HG03571 (cell line): ENCODE data around the gene NINJ2.

Source experiments
- ATAC-seq: cut with Tn5 transposase; IDR thresholded peaks from one replicate; pipeline ENCODE4 v1.9.1; 2021; ENCODE audit not compliant: unreplicated experiment

Gene NINJ2

GRCh38 chr12:553216-554000 lies 109.8 kb downstream of the NINJ2 start:
- ATAC-seq = no peak

GRCh38 chr12:552466-552865 lies 110.8 kb downstream of the NINJ2 start:
- ATAC-seq = no peak

DNA sequence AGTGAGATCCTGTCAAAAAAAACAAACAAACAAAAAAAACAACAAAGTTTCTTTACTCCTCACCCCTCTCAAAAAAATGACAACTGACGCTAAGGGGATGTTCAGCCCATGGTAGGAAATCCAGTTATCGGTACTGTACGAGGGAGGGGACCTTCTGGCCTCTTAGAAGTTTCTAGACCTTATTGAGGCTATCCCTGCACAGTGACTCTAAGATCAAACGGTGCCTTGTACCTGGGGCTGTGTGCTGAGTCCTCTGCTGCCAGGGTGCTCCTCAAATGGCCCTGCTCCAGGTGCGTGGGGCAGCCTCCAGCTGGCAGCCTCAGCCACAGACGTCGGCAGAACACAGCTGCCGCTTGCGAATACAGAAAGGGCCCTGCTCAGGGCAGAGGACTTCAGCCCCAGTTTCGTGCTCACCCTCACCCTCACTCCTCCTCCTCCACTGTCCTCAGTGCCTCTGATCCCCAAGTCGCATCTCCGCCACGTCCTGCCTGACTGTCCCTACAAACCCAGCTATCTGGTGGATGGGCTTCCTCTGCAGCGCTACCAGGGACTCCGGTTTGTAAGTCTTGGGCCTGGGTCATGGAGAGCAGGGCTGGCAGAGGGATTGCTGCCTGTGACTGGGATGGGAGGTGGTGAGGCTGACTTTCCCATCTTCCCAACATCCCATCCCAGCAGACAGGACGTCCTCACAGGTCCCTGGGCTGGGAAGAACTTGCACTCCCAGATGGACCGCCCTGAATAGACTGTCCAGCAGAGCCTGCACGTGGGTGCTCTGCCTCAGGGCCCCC lies 112.6 kb downstream of the NINJ2 start:
- no peak for ATAC-seq

GRCh38 chr12:549476-550082 lies 113.7 kb downstream of the NINJ2 start:
- ATAC-seq = no peak

GRCh38 chr12:547883-548470 lies 115.3 kb downstream of the NINJ2 start:
- ATAC-seq = no peak

- no peak for ATAC-seq
These were observed 116.1 kb downstream of the NINJ2 start for GRCh38 chr12:546920-547845.

GRCh38 chr12:546265-546919 lies 116.9 kb downstream of the NINJ2 start:
- ATAC-seq = no peak

DNA sequence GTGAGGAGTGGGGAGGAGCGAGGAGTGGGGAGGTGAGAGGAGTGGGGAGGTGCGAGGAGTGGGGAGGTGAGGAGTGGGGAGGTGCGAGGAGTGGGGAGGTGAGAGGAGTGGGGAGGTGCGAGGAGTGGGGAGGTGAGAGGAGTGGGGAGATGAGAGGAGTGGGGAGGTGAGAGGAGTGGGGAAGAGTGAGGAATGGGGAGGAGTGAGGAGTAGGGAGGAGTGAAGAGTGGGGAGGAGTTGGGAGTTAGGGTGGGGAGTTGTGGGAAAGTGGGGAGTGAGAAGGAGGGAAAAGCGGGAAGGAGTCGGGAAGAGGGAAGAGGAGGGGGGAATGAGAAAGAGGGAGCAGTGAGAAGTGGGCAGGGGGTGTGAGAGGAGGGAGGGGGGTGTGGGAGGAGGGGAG lies 117.4 kb downstream of the NINJ2 start:
- no peak for ATAC-seq

DNA sequence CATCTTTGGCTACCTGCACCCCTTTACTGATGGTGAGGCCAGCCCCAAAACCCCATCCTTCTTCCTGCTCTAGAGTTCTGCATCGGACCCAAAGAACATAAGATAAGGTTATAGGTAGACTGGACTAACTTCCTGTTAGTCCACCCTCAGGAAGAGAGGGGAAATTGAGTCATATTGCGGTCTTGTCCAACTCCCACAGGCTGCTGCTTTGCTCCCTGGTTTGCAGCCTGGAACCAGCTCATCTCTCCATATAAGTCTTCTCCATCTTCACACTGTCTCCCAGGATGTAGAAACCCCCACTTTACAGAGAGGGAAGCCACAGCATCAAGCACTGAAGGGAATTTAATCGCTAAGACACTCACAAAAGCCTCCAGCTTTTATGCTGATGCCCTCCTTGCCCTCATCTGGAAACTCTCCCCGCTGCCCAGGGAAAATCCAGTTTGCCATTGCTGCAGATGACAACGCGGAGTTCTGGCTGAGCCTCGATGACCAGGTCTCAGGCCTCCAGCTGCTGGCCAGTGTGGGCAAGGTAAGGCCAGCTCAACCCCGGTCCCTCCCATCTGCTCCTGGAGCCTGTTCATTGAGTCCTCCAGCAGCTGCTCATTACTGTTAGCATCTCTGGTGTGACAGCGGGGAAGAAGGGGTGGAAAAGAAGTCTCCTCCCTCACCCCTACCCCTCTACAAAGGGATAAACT lies 118.2 kb downstream of the NINJ2 start:
- ATAC-seq = no peak

- no peak for ATAC-seq
These were observed 119.1 kb downstream of the NINJ2 start for GRCh38 chr12:544142-544541.

DNA sequence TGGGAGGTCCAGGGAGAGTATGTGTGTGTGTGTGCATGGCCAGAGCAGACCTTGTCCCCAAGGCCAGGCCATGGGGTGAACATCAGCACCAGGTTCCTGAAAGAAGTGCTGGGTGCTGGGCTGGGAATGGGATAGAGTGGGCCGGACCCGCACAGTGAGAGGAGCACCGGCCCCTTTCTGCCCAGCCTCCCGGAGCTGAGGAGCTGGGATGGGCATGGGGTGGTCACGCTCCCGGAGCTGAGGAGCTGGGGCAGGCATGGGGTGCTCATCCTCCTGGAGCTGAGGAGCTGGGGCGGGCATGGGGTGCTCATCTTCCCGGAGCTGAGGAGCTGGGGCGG lies 120.2 kb downstream of the NINJ2 start:
- ATAC-seq = no peak

GRCh38 chr12:542395-543113 lies 120.7 kb downstream of the NINJ2 start:
- no peak for ATAC-seq

DNA sequence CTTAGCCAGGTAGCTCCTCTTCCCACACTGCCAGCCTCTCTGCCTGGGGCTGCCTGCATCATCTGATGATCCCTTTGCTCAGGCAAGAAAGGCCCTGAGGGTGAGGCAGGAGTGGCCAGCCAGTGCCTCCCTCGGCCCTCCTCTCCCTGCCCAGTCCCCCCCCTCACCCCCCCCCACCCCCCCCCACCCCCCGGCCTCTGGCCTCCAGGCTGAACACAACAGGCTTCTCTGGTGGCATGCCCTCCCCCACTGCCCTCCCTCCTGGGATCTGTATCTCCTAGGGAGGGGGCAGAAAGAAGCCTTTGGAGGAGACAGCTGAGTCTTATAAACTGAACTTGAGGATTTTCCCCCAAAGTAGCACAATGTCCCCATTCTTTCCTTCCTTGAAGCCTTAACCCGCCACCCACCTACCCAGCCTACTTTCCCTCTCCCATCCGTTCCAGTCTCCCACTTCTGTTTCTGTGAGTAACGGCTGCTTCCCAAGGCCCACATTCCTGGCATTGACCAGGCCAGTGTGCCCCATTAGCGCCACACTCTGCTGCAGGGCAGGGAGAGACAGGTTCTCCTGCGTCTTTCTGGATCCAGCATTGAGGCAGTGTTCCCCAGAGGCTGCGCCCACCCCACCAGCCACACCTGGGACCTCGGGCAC lies 121.4 kb downstream of the NINJ2 start:
- ATAC-seq = no peak

- no peak for ATAC-seq
These were observed 123.5 kb downstream of the NINJ2 start for GRCh38 chr12:539540-540310.

GRCh38 chr12:538731-539539 lies 124.3 kb downstream of the NINJ2 start:
- no peak for ATAC-seq

DNA sequence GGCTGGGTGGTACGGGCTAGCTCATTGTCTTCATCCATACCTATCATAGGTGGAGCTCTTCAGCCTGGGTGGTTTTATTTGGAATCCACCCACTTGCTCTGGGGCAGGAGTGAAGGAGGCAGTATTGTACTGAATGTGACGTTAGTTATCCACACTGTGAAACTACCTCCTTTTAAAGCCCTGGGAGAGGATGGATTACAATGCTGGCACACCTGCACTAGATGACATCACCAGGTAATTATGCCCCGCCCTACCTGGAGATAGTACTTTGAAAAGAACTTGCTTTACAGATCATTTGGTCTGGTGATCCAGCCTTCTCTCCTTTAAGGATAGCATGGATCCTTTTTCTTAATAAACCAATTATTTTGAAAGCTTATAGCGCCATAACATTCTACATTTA lies 125.5 kb downstream of the NINJ2 start:
- ATAC-seq = no peak

DNA sequence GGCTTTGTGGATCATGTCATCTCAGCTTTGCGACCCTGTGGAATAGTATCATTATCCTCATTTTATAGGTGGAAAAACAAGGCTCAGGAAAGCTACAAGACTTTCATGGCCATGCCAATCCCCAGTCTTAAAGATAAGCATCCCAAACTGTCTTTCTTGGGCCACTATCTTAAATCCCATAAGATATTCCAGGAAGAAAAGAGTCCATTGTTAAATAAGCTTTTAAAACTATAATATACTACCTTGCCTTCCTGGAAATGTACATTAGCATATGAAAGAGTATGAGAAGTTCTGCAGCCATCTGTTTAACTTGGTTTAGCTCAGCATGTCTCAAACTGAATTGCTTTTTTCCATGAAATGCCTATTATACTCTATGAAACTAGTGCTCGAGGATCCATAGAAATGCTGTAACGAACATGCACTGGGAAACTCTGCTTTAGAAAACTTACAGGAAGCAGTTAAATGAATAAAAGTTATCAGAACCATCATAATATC lies 126.4 kb downstream of the NINJ2 start:
- ATAC-seq = no peak
